Measurements from ENCODE around the gene PC.
A peak's percentile ranks its signal among the peaks of the same experiment; 100 is the strongest.
"Not testable (repeated sequence)": the region's sequence is repeated elsewhere in the genome, so short reads cannot be mapped to it uniquely, and the experiment has no call there.

Gene PC, protein sequence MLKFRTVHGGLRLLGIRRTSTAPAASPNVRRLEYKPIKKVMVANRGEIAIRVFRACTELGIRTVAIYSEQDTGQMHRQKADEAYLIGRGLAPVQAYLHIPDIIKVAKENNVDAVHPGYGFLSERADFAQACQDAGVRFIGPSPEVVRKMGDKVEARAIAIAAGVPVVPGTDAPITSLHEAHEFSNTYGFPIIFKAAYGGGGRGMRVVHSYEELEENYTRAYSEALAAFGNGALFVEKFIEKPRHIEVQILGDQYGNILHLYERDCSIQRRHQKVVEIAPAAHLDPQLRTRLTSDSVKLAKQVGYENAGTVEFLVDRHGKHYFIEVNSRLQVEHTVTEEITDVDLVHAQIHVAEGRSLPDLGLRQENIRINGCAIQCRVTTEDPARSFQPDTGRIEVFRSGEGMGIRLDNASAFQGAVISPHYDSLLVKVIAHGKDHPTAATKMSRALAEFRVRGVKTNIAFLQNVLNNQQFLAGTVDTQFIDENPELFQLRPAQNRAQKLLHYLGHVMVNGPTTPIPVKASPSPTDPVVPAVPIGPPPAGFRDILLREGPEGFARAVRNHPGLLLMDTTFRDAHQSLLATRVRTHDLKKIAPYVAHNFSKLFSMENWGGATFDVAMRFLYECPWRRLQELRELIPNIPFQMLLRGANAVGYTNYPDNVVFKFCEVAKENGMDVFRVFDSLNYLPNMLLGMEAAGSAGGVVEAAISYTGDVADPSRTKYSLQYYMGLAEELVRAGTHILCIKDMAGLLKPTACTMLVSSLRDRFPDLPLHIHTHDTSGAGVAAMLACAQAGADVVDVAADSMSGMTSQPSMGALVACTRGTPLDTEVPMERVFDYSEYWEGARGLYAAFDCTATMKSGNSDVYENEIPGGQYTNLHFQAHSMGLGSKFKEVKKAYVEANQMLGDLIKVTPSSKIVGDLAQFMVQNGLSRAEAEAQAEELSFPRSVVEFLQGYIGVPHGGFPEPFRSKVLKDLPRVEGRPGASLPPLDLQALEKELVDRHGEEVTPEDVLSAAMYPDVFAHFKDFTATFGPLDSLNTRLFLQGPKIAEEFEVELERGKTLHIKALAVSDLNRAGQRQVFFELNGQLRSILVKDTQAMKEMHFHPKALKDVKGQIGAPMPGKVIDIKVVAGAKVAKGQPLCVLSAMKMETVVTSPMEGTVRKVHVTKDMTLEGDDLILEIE

GRCh38 chr11:66958232-66958955 lies at the start of gene PC:
PC (minus strand) TSS chr11:66958383; CDS start chr11:66872159, 86,224 bp downstream.
- DNase-seq = peak; percentile 99

GRCh38 chr11:67007126-67007525 lies 48.9 kb upstream of the PC start:
- DNase-seq = no peak

DNA sequence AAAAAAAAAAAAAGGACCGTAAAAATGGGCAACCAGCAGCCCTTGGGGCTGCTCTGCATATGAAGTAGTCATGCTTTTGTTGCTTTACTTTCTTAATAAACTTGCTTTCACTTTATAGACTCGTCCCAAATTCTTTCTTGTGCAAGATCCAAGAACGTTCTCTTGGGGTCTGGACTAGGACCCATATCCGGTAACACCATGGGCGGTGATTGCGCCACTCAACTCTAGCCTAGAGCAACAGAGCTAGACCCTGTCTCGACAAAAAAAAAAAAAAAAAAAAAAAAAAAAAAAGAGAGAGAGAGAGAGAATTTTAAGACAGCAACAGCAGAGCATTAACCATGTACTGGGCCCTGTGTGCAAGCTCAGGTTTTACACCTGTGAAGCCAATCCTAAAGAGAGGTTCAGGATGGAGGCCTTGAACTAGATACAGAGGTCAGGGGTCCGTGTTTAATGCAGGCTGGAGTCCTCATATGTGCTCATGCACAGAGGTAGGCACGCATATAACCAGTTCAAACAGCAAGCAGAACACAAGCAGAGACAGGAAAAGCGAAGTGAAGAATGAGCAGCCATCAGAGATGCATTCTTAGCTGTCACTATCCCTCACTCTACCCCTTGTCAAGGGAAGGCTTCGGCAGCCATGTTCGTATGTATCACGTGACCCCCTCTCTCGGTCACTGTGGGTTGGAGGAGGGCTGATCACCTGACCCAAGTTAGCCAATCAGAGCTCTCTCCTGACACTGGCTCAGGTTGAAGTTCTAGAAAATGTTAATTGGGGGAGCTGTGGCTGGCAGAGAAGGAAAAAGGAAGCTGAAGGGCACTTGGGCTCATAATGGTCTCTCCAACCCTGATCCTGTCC lies 48.1 kb upstream of the PC start:
- DNase-seq = no peak

- not testable (repeated sequence) for DNase-seq
Measured at GRCh38 chr11:67005200-67005599, 47.0 kb upstream of the PC start.

DNA sequence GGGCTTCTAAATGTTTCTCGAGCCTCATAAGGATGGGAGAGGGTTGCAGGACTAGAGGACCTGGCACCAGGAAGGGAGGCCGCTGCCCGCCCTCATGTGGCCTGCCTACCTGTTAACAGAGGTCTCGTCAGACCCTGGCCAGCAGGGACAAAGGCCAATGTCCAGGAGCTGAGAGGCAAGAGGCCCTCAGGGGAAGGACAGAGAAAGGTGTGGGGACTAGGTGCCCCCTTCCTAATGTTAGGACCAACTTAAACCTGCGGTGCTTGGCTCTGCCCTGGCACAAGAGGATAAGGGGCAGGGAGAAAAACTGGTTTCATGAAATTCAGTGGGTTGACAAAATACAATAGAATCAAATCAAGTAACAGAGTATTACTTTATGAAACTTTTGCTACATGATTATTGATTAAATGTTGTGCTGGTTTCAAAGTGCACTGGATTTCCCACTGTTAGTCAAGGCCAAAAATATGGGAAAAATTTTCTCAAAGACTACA lies 44.8 kb upstream of the PC start:
- DNase-seq = no peak

DNA sequence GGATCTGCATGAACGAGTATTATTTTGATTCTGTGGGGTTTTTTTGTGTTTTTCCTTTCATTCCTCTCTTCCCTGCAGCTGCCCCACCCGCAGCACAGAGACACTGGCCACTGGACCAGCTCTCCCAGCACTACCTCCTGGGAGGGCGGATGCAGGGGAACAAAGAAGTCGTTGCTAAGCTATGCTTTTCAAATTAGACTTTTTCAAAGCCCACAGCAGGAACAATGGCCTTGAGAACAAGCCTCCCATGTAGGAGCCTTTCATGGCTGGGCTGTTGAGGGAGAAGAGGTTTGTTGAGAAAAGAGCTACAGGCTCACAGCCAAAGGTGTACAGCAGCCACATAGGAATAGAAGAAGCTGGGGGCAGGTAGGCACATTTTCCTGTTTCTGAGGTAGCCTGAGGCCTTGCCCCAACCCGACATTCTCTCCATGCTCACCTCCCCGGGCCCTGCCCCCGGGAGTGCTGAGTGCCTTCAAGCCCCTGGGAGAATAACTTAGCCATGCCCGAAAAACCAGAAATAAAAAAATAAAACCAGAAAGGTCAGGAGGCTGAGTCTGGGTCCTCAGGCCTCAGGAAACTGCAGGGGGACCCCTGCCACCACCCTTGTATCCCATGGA lies 44.2 kb upstream of the PC start:
- DNase-seq = no peak

DNA sequence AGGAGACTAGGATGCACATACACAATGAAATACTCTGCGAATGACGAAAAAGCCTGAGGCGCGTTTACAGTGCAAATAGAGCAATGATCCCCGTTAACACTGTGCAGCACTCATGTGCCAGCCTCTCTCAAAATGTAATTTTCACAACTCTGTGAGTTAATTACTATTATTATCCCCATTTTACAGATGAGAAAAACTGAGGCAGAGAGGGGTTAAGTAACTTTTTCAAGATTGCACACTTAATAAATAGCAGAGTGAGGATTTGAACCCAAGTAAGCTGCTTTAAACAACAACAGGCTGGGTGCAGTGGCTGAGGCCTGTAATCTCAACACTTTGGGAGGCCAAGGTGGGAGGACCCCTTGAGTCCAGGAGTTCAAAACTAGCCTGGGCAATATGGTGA lies 43.1 kb upstream of the PC start:
- no peak for DNase-seq

DNA sequence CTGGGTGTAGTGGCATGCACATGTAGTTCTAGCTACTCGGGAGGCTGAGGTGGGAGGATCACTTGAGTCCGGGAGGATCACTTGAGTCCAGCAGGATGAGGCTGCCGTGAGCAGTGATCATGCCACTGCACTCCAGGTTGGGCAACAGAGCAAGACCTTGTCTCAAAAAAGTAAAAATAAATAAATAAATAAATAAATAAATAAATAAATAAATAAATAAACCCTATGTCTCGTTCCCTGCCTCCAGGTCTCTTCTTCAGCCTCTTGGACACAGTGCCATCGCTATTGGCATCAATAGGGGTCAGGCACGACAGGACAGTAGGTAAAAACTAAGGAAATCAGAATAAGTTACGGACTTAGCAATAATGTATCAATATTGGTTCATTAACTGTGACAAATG lies 41.4 kb upstream of the PC start:
- no peak for DNase-seq

DNA sequence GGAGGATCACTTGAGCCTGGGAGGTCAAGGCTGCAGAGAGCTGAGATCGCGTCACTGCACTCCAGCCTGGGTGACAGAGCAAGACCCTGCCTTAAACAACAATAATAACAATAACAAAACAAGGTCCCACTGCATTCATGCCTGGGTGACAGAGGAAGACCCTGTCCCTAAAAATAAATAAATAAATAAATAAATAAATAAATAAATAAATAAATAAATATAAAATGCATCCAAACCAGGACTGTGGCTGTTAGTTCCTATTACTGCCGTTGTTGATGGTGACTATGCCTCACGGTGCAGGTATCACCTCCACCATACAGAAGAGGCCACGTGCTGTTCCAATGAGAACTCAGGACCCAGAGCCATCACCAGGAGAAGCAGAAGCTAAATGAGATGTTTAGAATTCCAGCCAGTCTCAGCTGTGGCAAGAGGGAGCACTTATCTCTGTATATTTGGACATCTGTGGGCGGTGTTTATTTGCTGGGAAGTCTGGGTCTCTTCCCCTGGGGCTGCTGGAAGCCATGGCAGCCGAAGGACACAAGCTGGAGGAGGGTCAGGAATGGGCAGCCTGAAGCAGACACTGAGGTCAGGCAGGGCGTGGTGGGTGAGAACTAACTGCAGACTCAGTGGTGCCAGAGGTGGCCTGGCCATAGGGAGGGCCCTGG lies 38.6 kb upstream of the PC start:
- DNase-seq = no peak

DNA sequence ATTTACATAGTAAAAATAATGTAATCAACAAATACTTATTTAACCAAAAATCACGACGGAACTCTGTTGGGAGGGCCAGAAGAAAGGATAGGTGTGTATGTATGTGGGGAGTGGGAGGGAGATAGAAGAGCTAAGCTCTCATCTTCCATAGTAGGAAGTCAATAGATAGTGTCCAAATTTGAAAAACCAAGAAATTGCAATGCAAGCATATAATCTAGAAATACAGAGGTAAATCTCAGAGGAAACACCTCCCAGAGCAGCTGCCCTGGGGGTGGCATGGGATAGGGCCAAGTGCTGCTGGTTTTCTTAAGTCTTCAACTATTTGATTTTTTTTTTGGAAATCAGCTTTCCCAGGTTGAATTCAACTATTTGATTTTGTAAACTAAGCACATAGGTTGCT lies 33.9 kb upstream of the PC start:
- DNase-seq = no peak

GRCh38 chr11:66989360-66989759 lies 31.2 kb upstream of the PC start:
- not testable (repeated sequence) for DNase-seq

DNA sequence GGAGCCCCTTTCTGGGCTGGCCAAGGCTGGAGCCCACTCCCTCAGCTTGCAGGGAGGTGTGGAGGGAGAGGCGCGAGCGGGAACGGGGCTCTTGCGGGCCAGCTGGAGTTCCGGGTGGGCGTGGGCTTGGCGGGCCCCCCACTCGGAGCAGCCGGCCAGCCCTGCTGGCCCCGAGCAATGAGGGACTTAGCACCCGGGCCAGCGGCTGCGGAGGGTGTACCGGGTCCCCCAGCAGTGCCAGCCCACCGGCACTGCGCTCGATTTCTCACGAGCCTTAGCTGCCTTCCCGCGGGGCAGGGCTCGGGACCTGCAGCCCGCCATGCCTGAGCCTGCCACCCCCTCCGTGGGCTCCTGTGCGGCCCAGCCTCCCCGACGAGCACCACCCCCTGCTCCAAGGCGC lies 30.6 kb upstream of the PC start:
- not testable (repeated sequence) for DNase-seq

DNA sequence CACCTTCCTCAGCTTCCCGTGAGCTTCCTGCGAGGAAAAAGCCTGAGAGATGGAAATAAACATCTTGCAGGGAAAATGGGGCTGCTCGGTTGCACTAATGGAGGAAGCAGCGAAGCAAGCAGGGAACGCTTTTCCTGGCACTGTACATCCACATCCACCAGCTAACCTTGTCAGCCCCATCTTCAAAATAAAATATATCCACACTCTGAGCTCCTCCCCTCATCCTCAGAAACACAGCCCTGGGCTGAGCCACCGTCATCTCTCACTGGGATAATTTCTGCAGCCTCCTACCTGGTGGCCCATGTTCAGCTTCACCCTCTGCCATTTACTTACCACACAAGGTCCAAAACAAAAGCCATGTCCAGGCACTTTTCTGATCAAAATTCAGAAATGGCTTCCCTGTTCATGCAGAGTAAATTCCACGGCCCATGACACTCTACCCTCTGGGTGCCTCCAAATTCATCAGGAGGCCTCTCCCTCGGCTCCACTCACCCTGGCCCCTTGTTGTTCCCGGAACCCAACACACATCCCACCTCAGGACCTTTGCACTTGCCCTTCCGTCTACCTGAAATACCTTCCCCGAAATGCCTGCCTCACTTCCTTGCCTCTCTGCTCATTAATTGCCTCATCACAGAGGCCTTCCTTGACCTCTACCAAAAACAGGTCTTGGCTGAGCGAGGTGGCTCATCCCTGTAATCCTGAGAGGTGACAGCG lies 29.9 kb upstream of the PC start:
- no peak for DNase-seq

DNA sequence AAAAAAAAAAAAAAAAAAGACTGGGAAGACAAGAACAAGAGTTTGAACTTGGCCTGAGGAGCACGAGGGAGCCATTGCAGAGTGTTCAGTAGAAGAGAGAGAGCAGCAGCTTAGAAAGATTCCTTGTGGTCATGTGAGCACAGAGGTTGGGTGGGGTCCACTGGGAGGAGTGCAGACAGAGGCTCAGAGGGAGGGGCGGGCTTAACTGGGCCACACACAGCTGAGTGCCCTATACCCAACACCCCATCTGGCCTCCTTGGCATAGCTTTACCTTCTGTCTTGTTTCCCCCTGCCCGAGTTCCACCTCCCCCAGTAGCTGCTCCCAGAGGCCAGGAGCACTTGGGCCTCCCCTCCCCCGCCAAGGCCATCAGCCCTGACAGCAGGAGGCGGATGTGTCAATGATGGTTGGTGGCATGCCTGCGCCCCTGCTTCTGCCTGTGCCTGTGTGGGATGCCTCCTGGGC lies 29.0 kb upstream of the PC start:
- no peak for DNase-seq

DNA sequence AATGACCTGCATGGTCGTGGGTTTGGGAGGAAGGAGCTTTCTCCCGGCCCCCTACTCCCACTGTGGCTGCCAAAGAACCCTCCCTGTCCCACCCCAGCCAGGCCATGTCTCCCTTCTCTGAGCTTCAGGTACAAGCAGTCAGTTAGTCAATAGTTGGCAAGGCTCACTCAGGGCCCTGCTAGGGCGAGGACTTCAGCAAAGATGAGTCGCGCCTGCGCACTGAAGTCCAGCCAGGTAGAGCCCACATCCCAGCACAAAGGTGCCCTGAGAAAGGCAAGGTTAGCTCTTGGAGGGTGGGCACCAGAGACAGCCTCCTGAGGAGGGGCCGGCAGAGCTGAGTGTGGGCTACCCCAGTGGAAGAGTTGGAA lies 28.0 kb upstream of the PC start:
- no peak for DNase-seq

GRCh38 chr11:66985508-66986177 lies 27.5 kb upstream of the PC start:
- no peak for DNase-seq

- DNase-seq = no peak
Measured at GRCh38 chr11:66983275-66983924, 25.2 kb upstream of the PC start.

- DNase-seq = peak; percentile 84 to 89
Measured at GRCh38 chr11:66981976-66982578, 23.9 kb upstream of the PC start.
